ENCODE data around the gene SBF2.

SBF2 gene

GRCh38 chr11:10317776-10318526 is 23.9 kb upstream of the SBF2 start:
- no peak for DNase-seq (ENCODE audit: low read depth, low spot score)

GRCh38 chr11:10317151-10317755 is 23.2 kb upstream of the SBF2 start:
- DNase-seq (ENCODE audit: low read depth, low spot score) = no peak

GRCh38 chr11:10315083-10315482 is 21.1 kb upstream of the SBF2 start:
- DNase-seq (ENCODE audit: low read depth, low spot score) = no peak

- no peak for DNase-seq (ENCODE audit: low read depth, low spot score)
Observed at GRCh38 chr11:10314199-10315072, 20.4 kb upstream of the SBF2 start.

- DNase-seq (ENCODE audit: low read depth, low spot score) = no peak
Observed at GRCh38 chr11:10311802-10312201, 17.8 kb upstream of the SBF2 start.

GRCh38 chr11:10310301-10310841 is 16.4 kb upstream of the SBF2 start:
- no peak for DNase-seq (ENCODE audit: low read depth, low spot score)

- DNase-seq (ENCODE audit: low read depth, low spot score) = no peak
Observed at GRCh38 chr11:10309163-10310093, 15.4 kb upstream of the SBF2 start.

GRCh38 chr11:10308201-10308954 is 14.4 kb upstream of the SBF2 start:
- no peak for DNase-seq (ENCODE audit: low read depth, low spot score)

- peak; percentile 90 for DNase-seq (ENCODE audit: low read depth, low spot score)
Observed at GRCh38 chr11:10307400-10308200, 13.6 kb upstream of the SBF2 start.

- no peak for DNase-seq (ENCODE audit: low read depth, low spot score)
Observed at GRCh38 chr11:10307022-10307399, 13.0 kb upstream of the SBF2 start.

GRCh38 chr11:10305964-10306918 is 12.2 kb upstream of the SBF2 start:
- no peak for DNase-seq (ENCODE audit: low read depth, low spot score)

- no peak for DNase-seq (ENCODE audit: low read depth, low spot score)
Observed at GRCh38 chr11:10305262-10305963, 11.4 kb upstream of the SBF2 start.

- no peak for DNase-seq (ENCODE audit: low read depth, low spot score)
Observed at GRCh38 chr11:10304495-10305261, 10.7 kb upstream of the SBF2 start, which contains the start of gene ADM. Gene ADM, plus strand, starts transcription at chr11:10305073. Its CDS starts 628 bp downstream, at chr11:10305701.

- DNase-seq (ENCODE audit: low read depth, low spot score) = no peak
Observed at GRCh38 chr11:10303558-10304363, 9.7 kb upstream of the SBF2 start.

GRCh38 chr11:10302744-10303557 is 8.9 kb upstream of the SBF2 start:
- no peak for DNase-seq (ENCODE audit: low read depth, low spot score)

Data from brain pericyte (primary cell).